GM12873 (cell line): ENCODE measurements around the gene FIZ1.

Experiments
- TF ChIP-seq, protein P1 (sequence below): IDR thresholded peaks from 2 replicates; pipeline ENCODE4 v1.5.1; 2012; ENCODE audit warnings: low read depth, mild to moderate bottlenecking, moderate library complexity, low read length, control low read depth; ENCODE audit not compliant: insufficient read depth; ENCODE audit errors: missing control alignments

FIZ1 gene

DNA sequence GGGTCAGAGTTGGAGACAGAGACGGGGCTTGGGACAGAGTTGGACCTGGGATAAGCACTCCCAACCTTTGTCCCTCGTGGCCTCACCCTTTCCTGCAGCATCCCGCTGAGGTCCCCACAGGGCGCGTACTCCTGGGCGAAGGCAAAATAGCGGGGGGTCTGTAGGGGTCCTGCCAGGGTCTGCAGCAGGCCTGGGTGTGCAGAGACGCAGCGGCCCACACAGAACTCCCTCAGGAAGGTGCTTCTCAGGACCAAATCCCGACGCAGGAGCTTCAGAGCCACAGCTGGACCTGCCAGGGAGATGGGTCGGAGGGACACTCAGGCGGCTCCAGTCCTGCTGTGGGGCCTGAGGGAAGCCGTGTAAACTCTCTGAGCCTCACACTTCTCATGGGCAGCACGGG, 55.3 kb downstream of the FIZ1 start:
- TF ChIP-seq, protein P1, sequence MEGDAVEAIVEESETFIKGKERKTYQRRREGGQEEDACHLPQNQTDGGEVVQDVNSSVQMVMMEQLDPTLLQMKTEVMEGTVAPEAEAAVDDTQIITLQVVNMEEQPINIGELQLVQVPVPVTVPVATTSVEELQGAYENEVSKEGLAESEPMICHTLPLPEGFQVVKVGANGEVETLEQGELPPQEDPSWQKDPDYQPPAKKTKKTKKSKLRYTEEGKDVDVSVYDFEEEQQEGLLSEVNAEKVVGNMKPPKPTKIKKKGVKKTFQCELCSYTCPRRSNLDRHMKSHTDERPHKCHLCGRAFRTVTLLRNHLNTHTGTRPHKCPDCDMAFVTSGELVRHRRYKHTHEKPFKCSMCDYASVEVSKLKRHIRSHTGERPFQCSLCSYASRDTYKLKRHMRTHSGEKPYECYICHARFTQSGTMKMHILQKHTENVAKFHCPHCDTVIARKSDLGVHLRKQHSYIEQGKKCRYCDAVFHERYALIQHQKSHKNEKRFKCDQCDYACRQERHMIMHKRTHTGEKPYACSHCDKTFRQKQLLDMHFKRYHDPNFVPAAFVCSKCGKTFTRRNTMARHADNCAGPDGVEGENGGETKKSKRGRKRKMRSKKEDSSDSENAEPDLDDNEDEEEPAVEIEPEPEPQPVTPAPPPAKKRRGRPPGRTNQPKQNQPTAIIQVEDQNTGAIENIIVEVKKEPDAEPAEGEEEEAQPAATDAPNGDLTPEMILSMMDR: no peak

DNA sequence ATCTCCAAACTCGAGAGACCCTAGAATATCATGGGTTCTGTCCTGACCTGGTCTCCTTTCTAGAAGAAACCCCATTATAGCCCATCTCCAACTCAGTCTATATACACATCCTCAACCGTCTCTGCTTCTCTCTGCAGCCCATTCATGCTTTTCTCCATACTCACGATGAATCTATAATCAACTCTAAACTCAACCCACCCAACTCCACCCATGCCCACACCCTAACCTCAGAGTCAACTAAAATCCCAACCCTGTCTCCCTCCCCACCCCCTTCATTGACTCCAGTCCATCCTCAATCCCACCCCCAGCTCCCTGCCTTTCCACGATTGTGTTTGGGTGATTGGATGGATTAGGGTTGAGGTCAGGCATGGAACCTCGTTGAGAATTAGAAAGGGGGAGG, 55.8 kb downstream of the FIZ1 start:
- TF ChIP-seq, protein P1: no peak

- TF ChIP-seq, protein P1: no peak
These were observed 56.9 kb downstream of the FIZ1 start for GRCh38 chr19:55542292-55542855.
